ENCODE data around the gene FARSB.

- TF ChIP-seq, protein P1, sequence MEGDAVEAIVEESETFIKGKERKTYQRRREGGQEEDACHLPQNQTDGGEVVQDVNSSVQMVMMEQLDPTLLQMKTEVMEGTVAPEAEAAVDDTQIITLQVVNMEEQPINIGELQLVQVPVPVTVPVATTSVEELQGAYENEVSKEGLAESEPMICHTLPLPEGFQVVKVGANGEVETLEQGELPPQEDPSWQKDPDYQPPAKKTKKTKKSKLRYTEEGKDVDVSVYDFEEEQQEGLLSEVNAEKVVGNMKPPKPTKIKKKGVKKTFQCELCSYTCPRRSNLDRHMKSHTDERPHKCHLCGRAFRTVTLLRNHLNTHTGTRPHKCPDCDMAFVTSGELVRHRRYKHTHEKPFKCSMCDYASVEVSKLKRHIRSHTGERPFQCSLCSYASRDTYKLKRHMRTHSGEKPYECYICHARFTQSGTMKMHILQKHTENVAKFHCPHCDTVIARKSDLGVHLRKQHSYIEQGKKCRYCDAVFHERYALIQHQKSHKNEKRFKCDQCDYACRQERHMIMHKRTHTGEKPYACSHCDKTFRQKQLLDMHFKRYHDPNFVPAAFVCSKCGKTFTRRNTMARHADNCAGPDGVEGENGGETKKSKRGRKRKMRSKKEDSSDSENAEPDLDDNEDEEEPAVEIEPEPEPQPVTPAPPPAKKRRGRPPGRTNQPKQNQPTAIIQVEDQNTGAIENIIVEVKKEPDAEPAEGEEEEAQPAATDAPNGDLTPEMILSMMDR (IDR thresholded peaks at IDR 0.05) = no peak
- TF ChIP-seq POLR2A (IDR thresholded peaks at IDR 0.05) = no peak
Observed at GRCh38 chr2:222582928-222583327, 73.0 kb downstream of the FARSB start.
